Prostate gland (tissue), 2 donors: Measurements from ENCODE around the gene ZNF2.

ENCODE experiments used
- POLR2A ChIP-seq: fragments of 450-650 bp; IDR thresholded peaks from one replicate; pipeline ENCODE4 v1.6.1; 2016; ENCODE audit warnings: antibody characterized with exemption, mild to moderate bottlenecking
- POLR2AphosphoS5 ChIP-seq: sonication (generic); formaldehyde crosslinking; IDR thresholded peaks from one replicate; pipeline ENCODE4 v1.6.1; 2017; ENCODE audit warnings: antibody characterized with exemption
- TF ChIP-seq, protein P1 (sequence below), 4 experiments: fragments of 200-600 bp in 2 of 4; fragments of 450-650 bp in 2 of 4; sonication (generic) in 2 of 4; IDR thresholded peaks; 1 replicate in 3 of 4; 2 replicates in 1 of 4; pipeline ENCODE4 v1.5.1; 2016 to 2019; ENCODE audit warnings: antibody characterized with exemption in 4 of 4, mild to moderate bottlenecking in 2 of 4, moderate library complexity in 2 of 4

DNA sequence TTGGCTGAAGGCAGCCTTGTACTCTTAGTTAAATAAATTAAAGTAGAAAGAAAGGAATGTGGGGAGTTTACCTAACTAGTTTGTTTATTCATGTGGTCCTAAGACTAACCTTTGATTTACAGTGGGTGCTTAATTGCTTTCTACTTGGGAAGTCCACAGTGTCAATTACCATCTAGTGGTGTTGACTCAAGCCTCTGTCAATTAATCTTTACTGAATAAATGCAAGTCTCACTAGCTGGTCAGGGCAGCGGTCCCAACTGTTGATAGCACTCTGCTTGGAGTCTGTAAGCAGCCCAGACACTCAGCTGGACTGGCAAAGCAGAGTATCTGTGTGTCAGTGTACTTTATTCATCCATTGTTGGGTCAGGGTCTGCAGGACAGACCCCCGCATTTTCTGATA lies 21.8 kb upstream of the ZNF2 start:
- TF ChIP-seq, protein P1, sequence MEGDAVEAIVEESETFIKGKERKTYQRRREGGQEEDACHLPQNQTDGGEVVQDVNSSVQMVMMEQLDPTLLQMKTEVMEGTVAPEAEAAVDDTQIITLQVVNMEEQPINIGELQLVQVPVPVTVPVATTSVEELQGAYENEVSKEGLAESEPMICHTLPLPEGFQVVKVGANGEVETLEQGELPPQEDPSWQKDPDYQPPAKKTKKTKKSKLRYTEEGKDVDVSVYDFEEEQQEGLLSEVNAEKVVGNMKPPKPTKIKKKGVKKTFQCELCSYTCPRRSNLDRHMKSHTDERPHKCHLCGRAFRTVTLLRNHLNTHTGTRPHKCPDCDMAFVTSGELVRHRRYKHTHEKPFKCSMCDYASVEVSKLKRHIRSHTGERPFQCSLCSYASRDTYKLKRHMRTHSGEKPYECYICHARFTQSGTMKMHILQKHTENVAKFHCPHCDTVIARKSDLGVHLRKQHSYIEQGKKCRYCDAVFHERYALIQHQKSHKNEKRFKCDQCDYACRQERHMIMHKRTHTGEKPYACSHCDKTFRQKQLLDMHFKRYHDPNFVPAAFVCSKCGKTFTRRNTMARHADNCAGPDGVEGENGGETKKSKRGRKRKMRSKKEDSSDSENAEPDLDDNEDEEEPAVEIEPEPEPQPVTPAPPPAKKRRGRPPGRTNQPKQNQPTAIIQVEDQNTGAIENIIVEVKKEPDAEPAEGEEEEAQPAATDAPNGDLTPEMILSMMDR (IDR thresholded peaks at IDR 0.05), result no peak
- no peak for TF ChIP-seq POLR2A
- TF ChIP-seq POLR2AphosphoS5, result no peak
